Stimulated activated CD8-positive, alpha-beta memory T cell treated with anti-CD3 and anti-CD28 coated beads, Interleukin-12 subunit alpha, Interleukin-12 subunit beta, amount 100 ng/mL, for 1 hour (primary cell): ENCODE data around the gene TCHP.
"Not testable (repeated sequence)": the region's sequence is repeated elsewhere in the genome, so short reads cannot be mapped to it uniquely, and the experiment has no call there.

Source experiments
- DNase-seq: peaks from one replicate; pipeline ENCODE4 v3.0.0-alpha.2; 2020; ENCODE audit warnings: low read depth

The TCHP gene

GRCh38 chr12:109899783-109900751 is at the start of gene TCHP:
TSS of gene TCHP (plus strand) at chr12:109900274. CDS start at chr12:109903027, 2,753 bp downstream.
- DNase-seq: peak; percentile 57

- DNase-seq: not testable (repeated sequence)
Observed at GRCh38 chr12:109850518-109850917, 49.6 kb upstream of the TCHP start.

- DNase-seq: no peak
Observed at GRCh38 chr12:109855377-109855776, 44.7 kb upstream of the TCHP start.

- no peak for DNase-seq
Observed at GRCh38 chr12:109857715-109858114, 42.4 kb upstream of the TCHP start.

GRCh38 chr12:109858764-109859163 is 41.3 kb upstream of the TCHP start:
- DNase-seq: no peak

- no peak for DNase-seq
Observed at GRCh38 chr12:109860977-109861376, 39.1 kb upstream of the TCHP start.

- no peak for DNase-seq
Observed at GRCh38 chr12:109861689-109862314, 38.3 kb upstream of the TCHP start.

GRCh38 chr12:109862491-109862890 is 37.6 kb upstream of the TCHP start:
- not testable (repeated sequence) for DNase-seq

GRCh38 chr12:109863847-109864712 is 36.0 kb upstream of the TCHP start:
- DNase-seq: no peak

GRCh38 chr12:109864916-109865315 is 35.2 kb upstream of the TCHP start:
- no peak for DNase-seq

- no peak for DNase-seq
Observed at GRCh38 chr12:109868182-109869051, 31.7 kb upstream of the TCHP start.

GRCh38 chr12:109870648-109871047 is 29.4 kb upstream of the TCHP start:
- DNase-seq: no peak

- DNase-seq: no peak
Observed at GRCh38 chr12:109871668-109872314, 28.3 kb upstream of the TCHP start.

GRCh38 chr12:109873653-109874052 is 26.4 kb upstream of the TCHP start:
- no peak for DNase-seq

- no peak for DNase-seq
Observed at GRCh38 chr12:109875572-109876131, 24.4 kb upstream of the TCHP start.

- no peak for DNase-seq
Observed at GRCh38 chr12:109876406-109876805, 23.7 kb upstream of the TCHP start.

- DNase-seq: no peak
Observed at GRCh38 chr12:109877504-109878246, 22.4 kb upstream of the TCHP start.

- DNase-seq: no peak
Observed at GRCh38 chr12:109878247-109878625, 21.8 kb upstream of the TCHP start.

- no peak for DNase-seq
Observed at GRCh38 chr12:109878749-109879148, 21.3 kb upstream of the TCHP start.
